GM21390 (cell line): ENCODE measurements around the gene CROCC2.

Experiments used
- ATAC-seq: cut with Tn5 transposase; IDR thresholded peaks from one replicate; pipeline ENCODE4 v1.9.1; 2021; ENCODE audit not compliant: unreplicated experiment

CROCC2 gene

DNA sequence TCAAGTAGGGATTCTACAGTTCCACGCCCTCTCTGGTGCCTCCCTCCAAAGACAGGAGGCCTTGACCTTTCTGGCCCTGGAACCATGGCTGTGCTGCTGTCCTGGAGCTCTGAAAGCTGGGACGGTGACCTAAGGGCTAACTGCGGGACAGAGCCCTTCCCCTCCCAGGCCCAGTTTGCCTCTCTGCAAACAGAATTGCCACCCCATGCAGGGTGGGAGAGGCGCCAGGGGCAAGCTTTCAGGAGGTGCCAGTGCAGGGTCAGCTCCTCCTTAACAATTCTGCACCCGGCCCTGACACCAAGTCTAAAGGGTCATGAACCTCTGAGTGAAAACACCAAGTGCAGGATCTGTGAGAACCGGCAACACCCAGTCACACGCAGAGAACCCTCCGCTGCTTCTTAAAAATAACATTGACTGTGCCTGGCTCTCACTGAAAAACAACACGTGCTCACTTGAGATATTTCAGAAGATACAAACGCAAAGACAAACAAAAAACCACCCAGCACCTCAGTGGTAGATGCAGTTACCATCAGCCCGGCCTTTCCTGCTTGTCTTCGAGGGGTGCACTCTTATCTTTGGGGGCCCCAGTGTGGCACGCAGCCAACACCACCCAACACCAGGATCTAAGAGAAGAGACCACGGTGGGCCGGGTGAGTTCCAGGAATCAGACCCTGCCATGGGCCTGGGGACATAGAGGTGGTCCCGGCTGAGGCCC, 91.2 kb downstream of the CROCC2 start:
- no peak for ATAC-seq

GRCh38 chr2:240997856-240998705, 91.9 kb downstream of the CROCC2 start, which contains the start of gene SNED1:
Gene SNED1, plus strand, starts transcription at chr2:240998618. Its CDS starts 220 bp downstream, at chr2:240998838.
- no peak for ATAC-seq

DNA sequence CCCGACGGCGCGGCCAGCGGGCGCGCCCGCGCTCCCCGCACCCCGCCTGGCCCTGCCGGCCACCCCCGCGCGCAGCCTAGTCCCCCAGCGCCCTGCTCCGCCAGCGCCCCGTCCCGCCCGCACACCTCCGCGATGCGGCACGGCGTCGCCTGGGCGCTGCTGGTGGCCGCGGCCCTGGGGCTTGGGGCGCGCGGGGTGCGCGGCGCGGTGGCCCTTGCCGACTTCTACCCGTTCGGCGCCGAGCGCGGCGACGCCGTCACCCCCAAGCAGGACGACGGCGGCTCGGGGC, 92.5 kb downstream of the CROCC2 start:
- ATAC-seq, result no peak

DNA sequence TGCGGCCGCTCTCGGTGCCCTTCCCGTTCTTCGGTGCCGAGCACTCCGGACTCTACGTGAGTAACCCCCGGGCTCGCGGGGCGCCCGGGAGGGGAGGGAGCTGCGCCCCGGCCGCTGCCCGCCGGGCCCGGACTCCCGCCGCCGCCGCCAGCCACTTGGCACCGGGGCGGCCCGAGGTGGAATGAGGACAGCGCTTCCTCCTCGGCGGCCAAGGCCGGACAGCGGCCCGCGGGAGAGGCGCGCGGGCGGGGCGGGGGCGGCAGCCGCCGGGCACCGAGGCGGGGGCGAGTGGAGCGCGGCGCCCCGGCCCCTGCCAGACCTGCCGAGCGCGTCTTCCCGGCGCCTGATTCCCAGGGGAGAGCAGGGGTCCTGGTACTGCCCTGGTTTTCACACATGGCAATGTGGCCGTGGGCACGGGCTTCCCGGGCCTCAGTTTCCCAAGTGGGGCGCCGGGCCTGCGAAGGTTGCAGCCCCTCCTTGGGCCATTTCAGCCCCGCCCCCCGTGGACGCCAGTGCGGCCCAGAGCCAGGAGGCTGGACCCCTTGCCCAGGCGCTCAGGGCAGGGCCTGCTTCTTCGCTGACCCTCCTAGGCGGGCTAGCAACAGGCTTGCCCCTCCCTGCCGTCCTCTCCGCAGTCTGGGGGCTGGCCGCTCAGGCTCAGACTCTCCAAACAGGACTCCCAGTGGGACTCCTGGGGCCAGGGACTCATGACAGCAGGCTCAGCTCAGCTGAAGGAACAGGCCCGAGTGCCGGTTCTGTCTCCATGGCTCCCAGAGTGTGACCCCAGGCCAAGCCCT, 93.1 kb downstream of the CROCC2 start:
- no peak for ATAC-seq

DNA sequence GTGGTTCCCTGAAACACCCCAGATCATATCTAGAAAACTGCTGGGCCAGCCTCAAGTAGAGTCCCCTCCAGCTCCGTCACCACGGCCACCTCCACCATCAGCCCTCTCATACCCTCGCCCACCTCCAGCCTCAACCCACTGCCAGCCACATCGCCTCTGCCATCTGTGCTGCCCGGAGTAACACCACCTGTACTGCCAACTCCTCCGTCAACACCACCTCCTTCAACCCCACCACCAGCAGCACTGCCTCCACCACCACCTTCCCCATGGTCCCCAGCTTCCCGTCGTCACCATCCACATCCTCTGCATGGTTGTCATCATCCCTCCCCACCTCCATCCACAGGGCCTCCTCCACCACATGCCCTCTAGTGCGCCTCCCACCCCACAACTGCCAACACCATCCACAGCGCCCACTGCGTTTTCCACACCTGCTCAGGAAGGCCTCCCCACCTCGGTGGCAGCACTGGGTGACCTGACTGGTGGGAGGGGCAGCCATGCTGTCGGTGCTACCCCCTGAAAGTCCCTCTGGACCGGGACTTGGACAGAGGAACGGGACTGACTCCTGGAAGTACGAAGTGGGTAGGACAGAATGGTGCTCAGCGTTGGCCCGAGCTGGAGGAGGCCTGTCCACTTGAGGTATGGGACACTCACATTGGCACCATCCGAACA, 93.9 kb downstream of the CROCC2 start:
- ATAC-seq, result no peak

- no peak for ATAC-seq
Observed at GRCh38 chr2:241000831-241001321, 94.7 kb downstream of the CROCC2 start.

- no peak for ATAC-seq
Observed at GRCh38 chr2:241001413-241002274, 95.5 kb downstream of the CROCC2 start.

DNA sequence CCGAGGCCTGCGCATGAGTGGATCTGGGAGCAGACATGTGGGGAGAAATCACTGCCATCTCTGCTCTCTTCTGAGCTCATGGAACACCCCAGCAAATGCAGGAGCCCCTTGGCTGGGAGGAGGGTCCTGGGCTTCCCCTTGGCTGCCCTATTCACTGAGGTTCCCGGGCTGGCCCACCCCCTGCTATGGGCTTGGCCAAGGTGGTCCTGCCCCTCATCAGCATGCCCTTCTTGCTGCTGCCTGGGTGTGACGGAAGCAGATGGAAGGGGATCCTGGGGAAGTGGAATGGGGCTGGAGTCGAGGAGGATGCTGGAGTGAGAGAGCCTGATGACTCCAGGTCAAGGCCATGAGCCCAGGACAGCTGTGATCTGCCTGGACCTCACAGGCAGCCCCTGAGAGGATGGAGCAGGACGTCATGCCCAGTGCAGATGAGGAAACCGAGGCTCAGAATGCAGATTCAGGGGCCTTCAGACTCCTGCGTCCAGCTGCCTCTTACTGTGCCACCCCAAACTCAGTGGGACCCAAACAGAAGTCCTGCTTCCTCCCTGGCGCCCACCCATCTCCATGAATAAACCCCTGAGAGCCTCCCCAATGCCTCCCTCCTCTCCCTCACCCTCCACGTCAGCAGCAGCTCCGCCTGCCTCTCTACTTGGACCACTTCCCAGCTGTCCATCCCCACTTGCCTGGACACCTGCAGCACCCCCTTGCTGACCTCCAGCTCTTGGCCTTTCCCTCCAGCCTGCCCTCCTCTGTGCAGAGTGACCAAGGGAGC, 96.3 kb downstream of the CROCC2 start:
- no peak for ATAC-seq

DNA sequence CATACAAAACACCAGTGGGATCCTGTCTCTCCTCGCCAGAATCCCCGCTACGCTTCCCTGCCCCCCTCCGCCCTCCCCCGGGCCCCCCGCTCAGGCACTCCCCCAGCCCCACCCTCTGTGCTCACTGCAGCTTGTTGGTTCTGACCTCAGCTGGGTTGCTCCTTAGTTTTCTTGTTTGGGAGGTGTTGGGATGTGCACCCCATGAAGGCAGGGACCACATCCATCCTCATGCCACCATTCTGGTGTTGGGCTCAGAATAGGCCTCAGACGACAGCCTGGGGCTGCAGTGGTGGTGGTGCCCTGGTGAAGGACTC, 96.9 kb downstream of the CROCC2 start:
- ATAC-seq, result no peak

GRCh38 chr2:241003369-241003768, 97.2 kb downstream of the CROCC2 start:
- ATAC-seq, result no peak

DNA sequence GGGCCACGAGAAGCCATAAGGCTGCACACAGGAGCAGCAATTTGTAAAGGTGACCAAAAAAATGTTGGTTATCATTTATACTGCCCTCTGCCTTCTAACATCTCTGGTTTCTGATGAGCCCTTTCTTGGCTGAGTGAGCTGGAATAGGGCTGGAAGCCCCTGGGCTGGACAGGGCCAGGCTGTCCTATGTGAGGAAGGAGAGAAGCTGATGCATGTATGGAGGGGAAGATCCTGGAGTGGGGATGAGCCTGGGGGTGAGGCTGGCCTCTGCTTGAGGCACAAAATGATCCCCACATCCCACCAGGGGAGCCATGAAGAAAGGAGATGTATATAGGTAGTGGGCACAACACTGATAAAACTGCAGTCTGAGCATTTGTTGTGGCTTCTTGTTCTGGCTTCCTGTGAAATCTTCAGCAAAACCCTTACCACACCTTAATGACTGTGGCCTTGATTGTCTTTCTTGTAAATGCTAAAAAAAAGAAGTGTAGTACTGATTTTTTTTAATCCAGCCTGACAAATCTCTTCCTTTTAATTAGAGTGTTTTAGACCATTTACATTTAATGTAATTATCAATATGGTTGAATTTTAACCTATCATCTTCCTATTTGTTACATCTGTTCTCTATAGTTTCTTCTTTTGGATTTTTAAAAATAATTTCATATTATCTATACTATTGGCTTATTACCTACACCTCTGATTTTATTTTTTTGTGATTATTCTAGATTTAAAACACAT, 97.9 kb downstream of the CROCC2 start:
- no peak for ATAC-seq

DNA sequence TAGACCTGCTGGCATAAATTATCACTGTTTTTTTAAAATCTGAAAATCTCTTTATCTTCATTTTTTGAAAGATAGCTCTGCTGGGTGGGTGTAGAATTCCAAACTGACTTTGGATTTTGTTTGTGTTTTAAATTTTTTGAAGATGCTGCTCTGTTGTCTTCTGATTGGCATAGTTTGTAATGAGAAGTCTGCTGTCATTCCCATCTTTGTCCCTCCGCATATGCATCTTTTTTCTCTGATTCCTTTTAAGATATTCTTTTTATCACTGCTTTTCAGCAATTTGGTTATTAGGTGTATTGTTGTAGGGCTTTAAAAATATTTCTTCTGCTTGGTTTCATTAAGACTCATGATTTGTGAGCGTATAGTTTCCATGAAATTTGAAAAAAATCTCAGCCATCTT, 99.4 kb downstream of the CROCC2 start:
- ATAC-seq, result no peak

DNA sequence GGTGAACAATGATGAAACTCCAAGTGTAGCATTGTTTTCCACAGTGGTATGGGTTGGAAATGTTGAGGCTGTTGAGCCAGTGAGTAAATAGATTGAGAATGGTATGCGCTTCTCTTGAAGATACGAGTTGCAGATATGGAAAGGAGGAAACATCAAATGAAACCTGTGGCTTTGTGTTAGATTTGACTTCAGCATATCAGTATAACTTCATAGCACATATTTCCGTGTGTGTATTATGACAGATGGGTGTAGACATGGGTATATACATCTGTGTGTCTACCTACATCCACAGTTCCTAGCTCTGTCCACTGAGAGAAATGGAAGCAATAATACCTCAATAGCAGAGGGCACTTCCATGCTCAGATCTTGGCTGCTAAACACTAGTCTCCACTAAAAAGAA, 100.3 kb downstream of the CROCC2 start:
- no peak for ATAC-seq

DNA sequence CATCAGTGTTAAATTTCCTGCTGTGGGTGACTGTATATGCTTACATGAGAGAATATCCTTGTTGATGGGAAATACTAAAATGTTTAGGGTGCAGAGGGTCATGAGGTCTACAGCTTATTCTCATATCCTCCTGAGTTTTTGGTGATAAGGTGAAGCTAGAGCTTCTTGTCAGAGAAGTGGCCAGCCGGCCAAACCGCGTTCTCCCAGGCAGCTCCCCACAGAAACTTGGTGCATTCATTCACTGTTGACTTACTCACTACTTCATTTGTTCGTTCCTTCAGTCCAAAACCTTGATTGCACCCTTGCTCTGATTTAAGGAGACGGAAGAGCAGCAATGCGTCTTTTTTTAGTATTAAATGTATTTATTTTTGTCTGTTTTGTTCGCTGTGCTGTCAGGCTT, 101.0 kb downstream of the CROCC2 start:
- ATAC-seq, result no peak

- no peak for ATAC-seq
Observed at GRCh38 chr2:241007880-241008710, 102.0 kb downstream of the CROCC2 start.

DNA sequence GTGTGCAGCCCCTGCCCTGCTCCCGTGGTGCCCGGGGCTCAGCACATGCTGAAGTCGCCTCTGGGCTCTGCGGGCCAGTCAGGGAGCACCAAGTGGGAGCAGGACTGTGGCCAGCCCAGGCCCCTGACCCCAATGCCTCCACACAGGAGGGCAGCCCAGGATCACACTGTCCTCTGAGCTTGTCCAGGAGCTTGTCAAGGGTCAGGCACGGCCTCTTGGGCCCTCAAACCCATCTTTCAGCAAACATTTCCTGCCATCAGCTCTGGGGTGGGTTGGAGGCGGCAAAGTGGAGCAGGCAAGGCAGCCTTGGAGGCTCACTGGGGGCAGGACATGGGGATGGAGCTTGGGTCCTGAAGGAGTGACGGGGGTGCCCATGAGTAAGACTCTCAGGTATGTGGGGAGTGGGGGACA, 102.6 kb downstream of the CROCC2 start:
- no peak for ATAC-seq

- ATAC-seq, result no peak
Observed at GRCh38 chr2:241009191-241009590, 103.1 kb downstream of the CROCC2 start.
